HFFc6 (cell line): ENCODE data around the gene NUDT3. TPM values are rescaled to one million over a fixed set of nuclear protein-coding genes. Genes with fewer than 3 reads are reported as not detected.

Experiments
- DNase-seq: peaks from one replicate; pipeline ENCODE4 v3.0.0-alpha.2; 2018
- H3K27ac Mint-ChIP-seq: 2 replicates; pipeline ENCODE4 v1.8.0; 2020; ENCODE audit warnings: mild to moderate bottlenecking, mixed read lengths
- H3K27me3 Mint-ChIP-seq: 2 replicates; pipeline ENCODE4 v1.8.0; 2021; ENCODE audit warnings: mild to moderate bottlenecking, moderate library complexity, mixed read lengths; ENCODE audit not compliant: insufficient read depth
- H3K36me3 Mint-ChIP-seq: 2 replicates; pipeline ENCODE4 v1.8.0; 2021; ENCODE audit warnings: low read depth, mixed read lengths
- H3K4me1 Mint-ChIP-seq: 2 replicates; pipeline ENCODE4 v1.8.0; 2020; ENCODE audit warnings: low read depth, mixed read lengths
- H3K4me3 Mint-ChIP-seq: 2 replicates; pipeline ENCODE4 v1.8.0; 2020; ENCODE audit warnings: mild to moderate bottlenecking, moderate library complexity, mixed read lengths
- H3K9me3 Mint-ChIP-seq: 2 replicates; pipeline ENCODE4 v1.8.0; 2020; ENCODE audit warnings: mild to moderate bottlenecking, mixed read lengths
- total RNA-seq, 6 experiments: library from RNA; stranded (reverse); fragmentation: NEBNext Ultra II Directional; extraction: Animal tissue kit (Norgen Biotek cat#: 25700); gene quantifications; 2 replicates in 1 of 6; 3 replicates in 5 of 6; pipeline ENCODE4 v1.2.3, GENCODE V29; 2021
- TF ChIP-seq, protein P1 (sequence below): fragments of 200-600 bp; sonication (generic); IDR thresholded peaks from 2 replicates; pipeline ENCODE4 v1.5.0; 2021; ENCODE audit warnings: antibody characterized with exemption, mild to moderate bottlenecking

NUDT3 gene
- total RNA-seq, 6 experiments from 2014 or later: 11.3 to 18.9 (median 16.6) TPM

DNA sequence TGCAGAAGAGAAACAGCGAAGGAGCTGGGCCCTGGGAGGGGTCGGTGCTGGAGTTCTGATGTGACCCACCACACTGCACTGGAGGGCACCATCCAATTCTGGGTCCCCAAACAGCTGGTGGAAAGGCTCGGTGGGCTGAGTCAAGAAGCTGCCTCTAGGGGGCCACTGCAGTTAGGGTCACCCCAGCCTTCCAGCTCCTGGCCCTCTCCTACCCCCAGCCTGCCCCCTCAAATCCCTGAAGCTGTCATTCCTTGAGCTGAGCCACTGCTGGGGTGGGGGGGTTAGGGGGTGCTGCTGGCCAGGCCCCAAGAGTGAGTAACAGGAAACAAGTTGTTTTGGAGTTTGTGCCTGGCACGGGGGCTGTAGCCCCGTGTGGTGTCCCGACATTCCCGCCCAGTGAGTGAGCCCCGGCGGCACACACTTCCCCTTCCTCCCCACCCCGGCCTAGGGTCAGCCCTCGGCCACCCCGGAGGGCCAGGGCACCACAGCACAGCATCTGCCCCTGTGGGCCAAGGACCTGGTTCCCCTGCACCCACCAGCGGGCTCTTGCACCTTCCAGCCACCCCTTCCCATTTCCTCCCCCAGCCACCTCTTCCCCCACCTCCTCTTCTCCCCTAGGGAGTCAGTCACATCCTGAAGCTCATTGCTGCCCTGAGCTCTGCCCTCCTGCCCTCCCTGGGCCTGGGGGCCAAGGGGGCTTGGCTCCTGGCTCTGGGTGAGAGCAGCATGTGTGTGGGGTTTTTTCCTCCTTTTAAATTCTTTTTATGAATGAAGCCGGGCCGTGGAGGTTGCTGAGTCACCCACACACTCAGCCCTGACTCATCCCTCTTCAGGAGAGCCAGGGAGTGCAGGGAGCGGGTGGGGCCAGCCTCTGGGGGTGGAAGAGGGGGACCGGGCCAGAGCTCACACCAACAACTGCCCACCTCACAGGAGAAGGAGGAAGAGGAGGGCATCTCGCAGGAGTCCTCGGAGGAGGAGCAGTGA is 148.3 kb downstream of the NUDT3 start:
- Mint-ChIP-seq H3K4me1 (peaks cover 93% of the 10 kb centered on the region), H3K27ac (peak overlapping the region; percentile 98), H3K4me3 (peak overlapping the region; percentile 78)

DNA sequence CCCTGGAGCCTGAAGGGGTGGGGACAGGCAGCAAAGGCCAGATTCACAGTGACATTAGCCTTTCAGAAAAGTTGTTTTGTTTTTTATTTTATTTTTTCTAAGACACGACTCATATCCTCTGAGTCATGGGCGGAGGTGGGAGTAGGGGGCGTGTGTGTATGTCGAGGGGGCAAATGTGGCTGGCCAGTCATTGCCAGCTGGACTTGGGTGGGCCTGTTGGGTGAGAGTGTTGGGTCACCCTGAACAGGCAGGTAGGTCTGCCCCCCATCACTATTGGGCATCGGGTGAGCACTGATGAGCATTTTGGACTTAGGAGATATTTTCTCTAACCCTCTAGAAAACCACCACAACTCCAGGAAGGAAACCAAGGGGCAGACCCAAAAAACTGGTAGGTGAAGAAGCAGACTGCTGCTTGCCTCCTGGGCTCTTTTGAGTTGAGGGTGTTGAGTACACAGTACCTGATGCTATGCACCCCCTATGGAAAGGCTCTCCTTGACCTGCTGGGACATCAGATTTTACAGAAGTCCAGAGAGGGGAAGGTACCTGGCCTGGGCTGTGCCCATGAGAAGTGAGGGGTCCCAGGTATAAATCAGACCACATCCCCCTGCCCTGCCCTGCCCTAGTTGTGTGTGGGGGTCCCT is 149.2 kb downstream of the NUDT3 start:
- TF ChIP-seq, protein P1, sequence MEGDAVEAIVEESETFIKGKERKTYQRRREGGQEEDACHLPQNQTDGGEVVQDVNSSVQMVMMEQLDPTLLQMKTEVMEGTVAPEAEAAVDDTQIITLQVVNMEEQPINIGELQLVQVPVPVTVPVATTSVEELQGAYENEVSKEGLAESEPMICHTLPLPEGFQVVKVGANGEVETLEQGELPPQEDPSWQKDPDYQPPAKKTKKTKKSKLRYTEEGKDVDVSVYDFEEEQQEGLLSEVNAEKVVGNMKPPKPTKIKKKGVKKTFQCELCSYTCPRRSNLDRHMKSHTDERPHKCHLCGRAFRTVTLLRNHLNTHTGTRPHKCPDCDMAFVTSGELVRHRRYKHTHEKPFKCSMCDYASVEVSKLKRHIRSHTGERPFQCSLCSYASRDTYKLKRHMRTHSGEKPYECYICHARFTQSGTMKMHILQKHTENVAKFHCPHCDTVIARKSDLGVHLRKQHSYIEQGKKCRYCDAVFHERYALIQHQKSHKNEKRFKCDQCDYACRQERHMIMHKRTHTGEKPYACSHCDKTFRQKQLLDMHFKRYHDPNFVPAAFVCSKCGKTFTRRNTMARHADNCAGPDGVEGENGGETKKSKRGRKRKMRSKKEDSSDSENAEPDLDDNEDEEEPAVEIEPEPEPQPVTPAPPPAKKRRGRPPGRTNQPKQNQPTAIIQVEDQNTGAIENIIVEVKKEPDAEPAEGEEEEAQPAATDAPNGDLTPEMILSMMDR: no peak
- peak overlapping the region; percentile 68 for H3K4me3 Mint-ChIP-seq
- H3K9me3 Mint-ChIP-seq: no peaks in the 10 kb centered on the region
- peaks cover 42% of the 10 kb centered on the region; the same call in 1 of the 2 replicates for H3K36me3 Mint-ChIP-seq
- DNase-seq: no peak
- H3K4me1 Mint-ChIP-seq: peaks cover 100% of the 10 kb centered on the region
- H3K27ac Mint-ChIP-seq: peak overlapping the region; percentile 98
- peaks cover 4% of the 10 kb centered on the region for H3K27me3 Mint-ChIP-seq

More for the DNA sequence above, 148.3 kb downstream of the NUDT3 start:
- TF ChIP-seq, protein P1: peak; percentile 72
- H3K9me3 Mint-ChIP-seq: no peaks in the 10 kb centered on the region
- peak; percentile 94 for DNase-seq
- peaks cover 35% of the 10 kb centered on the region; the same call in 1 of the 2 replicates for H3K36me3 Mint-ChIP-seq
- peaks cover 4% of the 10 kb centered on the region for H3K27me3 Mint-ChIP-seq

DNA sequence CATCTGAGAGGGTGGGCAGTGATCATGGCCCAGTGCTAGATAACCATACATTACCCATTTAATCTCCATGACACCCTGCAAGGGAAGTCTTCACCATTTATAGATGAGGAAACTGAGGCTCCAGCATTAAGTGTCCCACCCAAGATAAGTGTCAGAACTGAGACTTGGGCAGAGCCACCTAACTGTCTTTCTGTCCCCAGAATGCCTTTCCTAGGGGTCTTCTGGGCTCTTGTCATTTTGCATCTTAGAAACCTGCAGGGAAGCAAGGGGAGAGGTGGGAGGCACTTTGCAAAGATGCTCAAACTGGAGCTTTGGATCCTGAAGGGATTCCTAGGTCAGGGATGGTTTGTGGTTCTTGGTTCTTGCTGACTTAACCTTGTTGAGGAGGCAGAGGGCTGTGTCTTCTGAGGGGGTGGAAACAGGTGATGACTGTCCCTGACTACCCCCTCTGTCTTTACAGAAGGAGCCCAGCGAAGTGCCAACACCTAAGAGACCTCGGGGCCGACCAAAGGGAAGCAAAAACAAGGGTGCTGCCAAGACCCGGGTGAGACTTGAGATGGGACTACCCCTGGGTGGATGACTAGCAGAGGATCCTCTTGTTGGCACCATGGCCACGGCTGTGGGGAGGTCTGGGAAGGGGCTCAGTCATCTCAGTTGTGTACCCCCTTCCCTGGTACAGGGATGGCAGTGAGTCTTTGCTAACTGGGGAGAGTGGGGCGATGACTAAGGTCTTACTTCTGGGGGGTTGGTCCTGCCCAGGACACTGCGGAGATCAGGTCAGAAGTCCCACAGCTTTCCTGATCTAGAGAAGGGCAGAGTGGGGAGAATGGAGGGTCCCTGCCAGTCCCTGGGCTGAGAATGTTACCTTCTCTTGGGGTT is 150.0 kb downstream of the NUDT3 start:
- Mint-ChIP-seq H3K9me3 (no peaks in the 10 kb centered on the region), H3K4me3 (peak overlapping the region; percentile 68), H3K4me1 (peaks cover 94% of the 10 kb centered on the region), H3K27me3 (peaks cover 4% of the 10 kb centered on the region), H3K36me3 (peaks cover 42% of the 10 kb centered on the region; the same call in 1 of the 2 replicates), H3K27ac (peak overlapping the region; percentile 98)
- DNase-seq: no peak
- TF ChIP-seq, protein P1: no peak

DNA sequence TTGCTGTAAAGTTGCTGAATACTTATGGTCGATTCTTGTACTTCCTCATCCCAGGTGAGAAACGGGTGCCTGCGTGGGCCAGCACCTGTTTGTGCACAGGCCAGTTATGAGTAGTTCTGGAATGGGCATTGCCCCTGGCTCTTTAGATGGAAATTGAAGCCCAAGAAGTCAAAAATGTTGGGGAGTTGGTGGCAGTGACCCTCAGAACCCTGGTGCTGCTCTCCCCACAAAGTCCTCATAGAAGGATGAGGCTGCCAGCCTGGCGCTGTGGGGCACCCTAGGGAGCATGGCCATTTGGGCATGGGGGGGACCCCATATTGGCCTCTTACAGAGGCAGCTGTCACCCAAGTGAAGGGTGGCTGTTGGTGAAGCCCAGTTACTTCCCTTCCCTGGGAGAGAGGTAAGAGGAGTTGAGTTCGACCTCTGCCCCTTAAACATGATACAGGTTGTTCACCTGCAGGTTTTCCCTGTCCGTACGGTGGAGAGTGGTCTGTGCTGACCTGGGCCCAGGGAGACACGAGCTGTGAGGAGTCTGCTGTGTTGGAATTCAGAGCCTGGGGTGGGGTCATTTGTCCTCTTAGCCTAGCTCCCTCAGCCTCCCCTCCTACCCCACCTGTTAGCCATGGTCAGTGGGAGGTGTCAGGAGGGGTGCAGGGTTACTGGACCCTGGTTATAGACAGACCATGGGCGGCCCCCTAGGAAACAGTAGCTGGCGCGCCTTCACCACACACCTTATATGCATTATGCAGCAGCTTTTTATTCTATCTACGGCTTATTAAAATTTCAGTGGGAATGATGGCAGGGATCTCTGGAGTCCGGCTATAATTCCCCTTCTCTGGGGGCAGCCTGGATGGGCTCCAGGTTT is 150.9 kb downstream of the NUDT3 start:
- H3K36me3 Mint-ChIP-seq: peaks cover 42% of the 10 kb centered on the region; the same call in 1 of the 2 replicates
- H3K4me1 Mint-ChIP-seq: peaks cover 85% of the 10 kb centered on the region
- peaks cover 4% of the 10 kb centered on the region for H3K27me3 Mint-ChIP-seq
- peak overlapping the region; percentile 98 for H3K27ac Mint-ChIP-seq
- H3K4me3 Mint-ChIP-seq: peak overlapping the region; percentile 68
- H3K9me3 Mint-ChIP-seq: no peaks in the 10 kb centered on the region
- TF ChIP-seq, protein P1: no peak
- DNase-seq: no peak
